Testis (tissue), 3 donors: ENCODE results near the gene TELO2. TPM values are rescaled to one million over a fixed set of nuclear protein-coding genes. Genes with fewer than 3 reads are reported as not detected.

ENCODE experiments used
- DNase-seq: peaks from one replicate; pipeline ENCODE4 v3.0.0-alpha.2; 2019
- H3K27ac ChIP-seq, 2 donors: fragments of 200-600 bp; sonication (generic); one replicate each; pipeline ENCODE4 v1.5.1; 2019
- H3K27me3 ChIP-seq: fragments of 200-600 bp; sonication (generic); one replicate; pipeline ENCODE4 v1.5.1; 2019
- H3K36me3 ChIP-seq: fragments of 200-600 bp; sonication (generic); one replicate; pipeline ENCODE4 v1.5.1; 2017; ENCODE audit warnings: low read depth; ENCODE audit errors: missing control alignments
- H3K4me1 ChIP-seq: fragments of 200-600 bp; sonication (generic); one replicate; pipeline ENCODE4 v1.5.1; 2019
- H3K4me3 ChIP-seq, 2 donors: fragments of 200-600 bp; sonication (generic); one replicate each; pipeline ENCODE4 v1.5.1; 2017 to 2019
- H3K9me3 ChIP-seq: fragments of 200-600 bp; sonication (generic); one replicate; pipeline ENCODE4 v1.5.1; 2017
- POLR2A ChIP-seq: fragments of 450-650 bp; IDR thresholded peaks from one replicate; pipeline ENCODE4 v1.6.1; 2017; ENCODE audit warnings: antibody characterized with exemption, mild to moderate bottlenecking, moderate library complexity
- WGBS, 2 donors: methylation state at CpG; one replicate each; pipeline ENCODE4 v1.1.5; 2018; 5-methylcytosine and 5-hydroxymethylcytosine counted together
- intact Hi-C: fragments of 100-400 bp; cut with DNase I; formaldehyde crosslinking; loops from one replicate; pipeline ENCODE4 v1.15.1; 2023; ENCODE audit warnings: low total_unique reads
- polyA plus RNA-seq: library from polyadenylated mRNA; stranded (reverse); fragments of 350-450 nt; fragmentation: Illumina TruSeq; extraction: RNeasy Lipid Tissue Mini Kit (QIAGEN cat#74804); gene quantifications from one replicate; pipeline ENCODE4 v1.2.3, GENCODE V29; 2014; ENCODE audit warnings: low read depth, low replicate concordance; ENCODE audit not compliant: insufficient read depth
- total RNA-seq, 2 donors: library from RNA; depleted of rRNA; stranded (reverse); fragments of >200 nt; gene quantifications; one replicate each; pipeline ENCODE4 v1.2.3, GENCODE V29; 2016
- TF ChIP-seq, protein P1 (sequence below), 3 experiments: fragments of 450-650 bp in 2 of 3; fragments of 200-600 bp in 1 of 3; sonication (generic) in 1 of 3; IDR thresholded peaks; one replicate each; pipeline ENCODE4 v1.5.1; 2016 to 2019; ENCODE audit warnings: antibody characterized with exemption in 3 of 3, mild to moderate bottlenecking in 2 of 3, moderate library complexity in 1 of 3

Gene TELO2
- total and polyA plus RNA-seq, 3 donors from 2014 or later: 25.7 to 46.0 (median 45.2) TPM

- Histone ChIP-seq H3K27me3 (no peaks in the 10 kb centered on the region), H3K9me3 (no peaks in the 10 kb centered on the region), H3K36me3 (no peaks in the 10 kb centered on the region), H3K4me1 (no peaks in the 10 kb centered on the region), H3K27ac (no peak overlapping the region), H3K4me3 (no peak overlapping the region)
- no peak for TF ChIP-seq POLR2A
- TF ChIP-seq, protein P1, sequence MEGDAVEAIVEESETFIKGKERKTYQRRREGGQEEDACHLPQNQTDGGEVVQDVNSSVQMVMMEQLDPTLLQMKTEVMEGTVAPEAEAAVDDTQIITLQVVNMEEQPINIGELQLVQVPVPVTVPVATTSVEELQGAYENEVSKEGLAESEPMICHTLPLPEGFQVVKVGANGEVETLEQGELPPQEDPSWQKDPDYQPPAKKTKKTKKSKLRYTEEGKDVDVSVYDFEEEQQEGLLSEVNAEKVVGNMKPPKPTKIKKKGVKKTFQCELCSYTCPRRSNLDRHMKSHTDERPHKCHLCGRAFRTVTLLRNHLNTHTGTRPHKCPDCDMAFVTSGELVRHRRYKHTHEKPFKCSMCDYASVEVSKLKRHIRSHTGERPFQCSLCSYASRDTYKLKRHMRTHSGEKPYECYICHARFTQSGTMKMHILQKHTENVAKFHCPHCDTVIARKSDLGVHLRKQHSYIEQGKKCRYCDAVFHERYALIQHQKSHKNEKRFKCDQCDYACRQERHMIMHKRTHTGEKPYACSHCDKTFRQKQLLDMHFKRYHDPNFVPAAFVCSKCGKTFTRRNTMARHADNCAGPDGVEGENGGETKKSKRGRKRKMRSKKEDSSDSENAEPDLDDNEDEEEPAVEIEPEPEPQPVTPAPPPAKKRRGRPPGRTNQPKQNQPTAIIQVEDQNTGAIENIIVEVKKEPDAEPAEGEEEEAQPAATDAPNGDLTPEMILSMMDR (IDR thresholded peaks at IDR 0.05): no peak
- DNase-seq: no peak
- 93 to 98% methylated on average over 23 to 25 of the region's 25 CpGs for WGBS, 2 donors
- intact Hi-C loops: no loop called here
Observed at GRCh38 chr16:1449201-1449788, 43.9 kb upstream of the TELO2 start.

- Histone ChIP-seq H3K27ac (no peak overlapping the region), H3K9me3 (no peaks in the 10 kb centered on the region), H3K36me3 (no peaks in the 10 kb centered on the region), H3K4me3 (no peak overlapping the region), H3K27me3 (no peaks in the 10 kb centered on the region), H3K4me1 (no peaks in the 10 kb centered on the region)
- TF ChIP-seq POLR2A: no peak
- TF ChIP-seq, protein P1 (IDR thresholded peaks at IDR 0.05): no peak
- DNase-seq: no peak
- intact Hi-C loops: no loop called here
- 92 to 95% methylated on average over 28 to 29 of the region's 29 CpGs for WGBS, 2 donors
Observed at GRCh38 chr16:1450218-1450617, 42.9 kb upstream of the TELO2 start.

DNA sequence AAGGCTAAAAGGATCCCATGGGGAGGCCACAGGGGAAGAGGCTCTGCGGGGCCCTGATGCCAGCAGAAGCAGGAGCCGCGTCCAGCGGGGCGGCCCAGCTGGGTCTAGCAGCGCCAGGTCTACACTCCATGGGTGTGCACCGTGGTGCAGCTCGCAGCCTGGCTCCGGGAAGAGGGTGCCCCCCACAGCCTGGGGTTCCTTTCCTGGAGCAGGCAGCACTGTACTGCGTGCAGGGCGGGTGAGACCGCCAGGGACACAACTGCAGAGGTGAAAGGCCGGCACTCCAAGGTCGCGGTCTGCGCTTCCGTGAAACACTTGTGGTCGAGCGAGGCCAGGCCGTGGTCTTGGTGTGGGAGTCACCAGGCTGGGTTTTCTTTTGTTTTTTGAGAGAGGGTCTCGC, 42.3 kb upstream of the TELO2 start:
- H3K4me3 ChIP-seq: no peak overlapping the region
- H3K4me1 ChIP-seq: no peaks in the 10 kb centered on the region
- H3K36me3 ChIP-seq: no peaks in the 10 kb centered on the region
- WGBS, 2 donors: 91 to 93% methylated on average over 10 to 16 of the region's 21 CpGs
- intact Hi-C loops: no loop called here
- no peak for DNase-seq
- H3K9me3 ChIP-seq: no peaks in the 10 kb centered on the region
- no peak overlapping the region for H3K27ac ChIP-seq
- TF ChIP-seq POLR2A: no peak
- TF ChIP-seq, protein P1 (IDR thresholded peaks at IDR 0.05): no peak
- H3K27me3 ChIP-seq: no peaks in the 10 kb centered on the region

GRCh38 chr16:1451702-1452392, 41.3 kb upstream of the TELO2 start:
- no peak for TF ChIP-seq POLR2A
- TF ChIP-seq, protein P1 (IDR thresholded peaks at IDR 0.05): no peak
- Histone ChIP-seq H3K36me3 (no peaks in the 10 kb centered on the region), H3K4me1 (no peaks in the 10 kb centered on the region), H3K4me3 (no peak overlapping the region), H3K9me3 (no peaks in the 10 kb centered on the region), H3K27ac (no peak overlapping the region), H3K27me3 (no peaks in the 10 kb centered on the region)
- intact Hi-C loops: no loop called here
- 91 to 92% methylated on average over 28 to 34 of the region's 34 CpGs for WGBS, 2 donors
- DNase-seq: no peak

DNA sequence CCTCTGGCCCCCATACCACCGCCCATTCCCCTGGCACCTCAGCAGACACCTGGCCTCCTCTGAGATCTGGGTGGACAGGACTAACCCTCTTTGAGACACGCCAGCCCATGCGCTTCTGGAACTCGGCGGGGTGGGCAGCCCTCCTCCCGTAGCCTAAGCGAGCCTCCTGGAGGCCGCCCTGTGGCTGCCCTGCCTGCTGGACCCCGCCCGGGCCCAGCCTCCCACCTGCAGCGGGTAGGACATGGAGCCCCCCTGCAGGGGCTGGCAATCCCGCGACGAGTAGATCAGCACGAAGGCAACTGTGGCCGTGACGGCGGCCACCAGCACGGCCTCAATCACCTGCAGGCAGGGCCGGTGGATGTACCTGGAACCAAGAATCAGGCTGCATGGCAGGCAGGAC, 40.6 kb upstream of the TELO2 start:
- Histone ChIP-seq H3K4me3 (no peak overlapping the region), H3K27ac (no peak overlapping the region), H3K9me3 (no peaks in the 10 kb centered on the region), H3K27me3 (no peaks in the 10 kb centered on the region), H3K4me1 (no peaks in the 10 kb centered on the region), H3K36me3 (no peaks in the 10 kb centered on the region)
- TF ChIP-seq, protein P1 (IDR thresholded peaks at IDR 0.05): no peak
- no peak for TF ChIP-seq POLR2A
- 96% methylated on average over 12 of the region's 20 CpGs; no CpG with 5 or more reads in 1 of the 2 donors for WGBS, 2 donors
- no peak for DNase-seq
- intact Hi-C loops: no loop called here
